Neural cell (in vitro differentiated cells): ENCODE measurements around the gene TSPAN14.

Experiments used
- CTCF ChIP-seq: fragments of 450-650 bp; IDR thresholded peaks from 2 replicates; pipeline ENCODE4 v1.5.1; 2014; ENCODE audit warnings: antibody characterized with exemption, mild to moderate bottlenecking, moderate library complexity; ENCODE audit not compliant: poor library complexity, severe bottlenecking
- EZH2 ChIP-seq: fragments of 200-600, 300-800 bp; shearing (Covaris generic), sonication (generic); IDR thresholded peaks from 2 replicates; pipeline ENCODE4 v1.6.1; 2014; ENCODE audit warnings: antibody characterized with exemption, low read length, borderline replicate concordance, mild to moderate bottlenecking; ENCODE audit not compliant: insufficient read depth, poor library complexity, severe bottlenecking

GRCh38 chr10:80485076-80485945, 31.2 kb downstream of the TSPAN14 start:
- TF ChIP-seq EZH2 (no peak), CTCF (no peak)
